ENCODE measurements around the gene RASL11B.

Gene RASL11B

GRCh38 chr4:52914051-52914605 is 52.0 kb downstream of the RASL11B start:
- H3K4me1 ChIP-seq (ENCODE audit: control insufficient read depth, insufficient read depth, low read length) = peaks cover 4% of the 10 kb centered on the region
- no peaks in the 10 kb centered on the region for H3K9me3 ChIP-seq (ENCODE audit: control insufficient read depth in 2 of 2, low read length in 2 of 2)
- no peak overlapping the region for H3K27ac ChIP-seq (ENCODE audit: low read length)
- no peak overlapping the region for H3K9ac ChIP-seq (ENCODE audit: low read length in 2 of 2)
- no peaks in the 10 kb centered on the region for H3K27me3 ChIP-seq (ENCODE audit: control insufficient read depth in 1 of 2, insufficient read depth in 2 of 2, low read length in 2 of 2)
- no peak overlapping the region for H3K4me3 ChIP-seq (ENCODE audit: low read length in 2 of 2)
- no peaks in the 10 kb centered on the region for H3K36me3 ChIP-seq (ENCODE audit: control insufficient read depth in 2 of 2, insufficient read depth in 2 of 2, low read length in 2 of 2)

- no peaks in the 10 kb centered on the region for H3K9me3 ChIP-seq (ENCODE audit: control insufficient read depth in 2 of 2, low read length in 2 of 2)
- H3K4me3 ChIP-seq (ENCODE audit: low read length in 2 of 2) = no peak overlapping the region
- no peak overlapping the region for H3K9ac ChIP-seq (ENCODE audit: low read length in 2 of 2)
- no peak overlapping the region for H3K27ac ChIP-seq (ENCODE audit: low read length)
- no peaks in the 10 kb centered on the region for H3K27me3 ChIP-seq (ENCODE audit: control insufficient read depth in 1 of 2, insufficient read depth in 2 of 2, low read length in 2 of 2)
- no peaks in the 10 kb centered on the region for H3K36me3 ChIP-seq (ENCODE audit: control insufficient read depth in 2 of 2, insufficient read depth in 2 of 2, low read length in 2 of 2)
- H3K4me1 ChIP-seq (ENCODE audit: control insufficient read depth, insufficient read depth, low read length) = peaks cover 4% of the 10 kb centered on the region
Measured at GRCh38 chr4:52915191-52915590, 53.1 kb downstream of the RASL11B start.

- H3K27ac ChIP-seq (ENCODE audit: low read length) = no peak overlapping the region
Measured at GRCh38 chr4:52915730-52916300, 53.7 kb downstream of the RASL11B start.

More at GRCh38 chr4:52915730-52916300, 53.7 kb downstream of the RASL11B start:
- Histone ChIP-seq H3K4me1 (ENCODE audit: control insufficient read depth, insufficient read depth, low read length) (peaks cover 4% of the 10 kb centered on the region), H3K36me3 (ENCODE audit: control insufficient read depth in 2 of 2, insufficient read depth in 2 of 2, low read length in 2 of 2) (no peaks in the 10 kb centered on the region), H3K9me3 (ENCODE audit: control insufficient read depth in 2 of 2, low read length in 2 of 2) (no peaks in the 10 kb centered on the region), H3K27me3 (ENCODE audit: control insufficient read depth in 1 of 2, insufficient read depth in 2 of 2, low read length in 2 of 2) (no peaks in the 10 kb centered on the region), H3K9ac (ENCODE audit: low read length in 2 of 2) (no peak overlapping the region), H3K4me3 (ENCODE audit: low read length in 2 of 2) (no peak overlapping the region)
